Pons (tissue), 1 donor: Measurements from ENCODE around the gene B2M.
"Not testable (repeated sequence)": the region's sequence is repeated elsewhere in the genome, so short reads cannot be mapped to it uniquely, and the experiment has no call there.

ENCODE experiments used
- DNase-seq: peaks from one replicate; pipeline ENCODE4 v3.0.0-alpha.2; 2016; ENCODE audit warnings: low spot score

Gene B2M

DNA sequence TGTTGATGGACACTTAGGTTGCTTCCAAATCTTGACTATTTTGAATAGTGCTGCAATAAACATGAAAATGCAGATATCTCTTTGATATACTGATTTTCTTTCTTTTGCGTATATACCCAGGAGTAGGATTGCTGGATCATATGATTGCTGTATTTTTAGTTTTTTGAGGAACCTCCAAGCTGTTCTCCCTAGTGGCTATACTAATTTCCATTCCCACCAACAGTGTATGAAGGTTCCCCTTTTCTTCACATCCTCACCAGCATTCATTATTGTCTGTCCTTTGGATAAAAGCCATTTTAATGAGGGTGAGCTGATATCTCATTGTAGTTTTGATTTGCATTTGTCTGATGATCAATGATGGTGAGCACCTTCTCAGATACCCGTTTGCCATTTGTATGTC, 12.7 kb upstream of the B2M start:
- DNase-seq = no peak

GRCh38 chr15:44700676-44701075, 10.6 kb upstream of the B2M start:
- DNase-seq = not testable (repeated sequence)

DNA sequence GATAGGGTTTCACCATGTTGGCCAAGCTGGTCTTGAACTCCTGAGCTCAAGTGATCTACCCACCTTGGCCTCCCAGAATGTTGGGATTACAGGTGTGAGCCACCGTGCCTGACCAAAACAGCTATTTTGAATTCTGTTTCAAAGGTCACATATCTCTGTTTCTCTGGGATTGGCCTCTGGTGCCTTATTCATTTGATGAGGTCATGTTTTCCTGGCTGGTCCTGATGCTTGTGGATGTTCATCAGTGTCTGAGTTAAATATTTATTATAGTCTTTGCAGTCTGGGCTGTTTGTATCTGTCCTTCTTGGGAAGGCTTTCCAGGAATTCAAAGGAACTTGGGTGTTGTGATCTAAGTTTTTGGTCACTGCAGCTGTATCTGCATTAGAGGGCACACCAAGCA, 5.3 kb upstream of the B2M start:
- DNase-seq = no peak

- DNase-seq = no peak
Observed at GRCh38 chr15:44706401-44706800, 4.9 kb upstream of the B2M start.

DNA sequence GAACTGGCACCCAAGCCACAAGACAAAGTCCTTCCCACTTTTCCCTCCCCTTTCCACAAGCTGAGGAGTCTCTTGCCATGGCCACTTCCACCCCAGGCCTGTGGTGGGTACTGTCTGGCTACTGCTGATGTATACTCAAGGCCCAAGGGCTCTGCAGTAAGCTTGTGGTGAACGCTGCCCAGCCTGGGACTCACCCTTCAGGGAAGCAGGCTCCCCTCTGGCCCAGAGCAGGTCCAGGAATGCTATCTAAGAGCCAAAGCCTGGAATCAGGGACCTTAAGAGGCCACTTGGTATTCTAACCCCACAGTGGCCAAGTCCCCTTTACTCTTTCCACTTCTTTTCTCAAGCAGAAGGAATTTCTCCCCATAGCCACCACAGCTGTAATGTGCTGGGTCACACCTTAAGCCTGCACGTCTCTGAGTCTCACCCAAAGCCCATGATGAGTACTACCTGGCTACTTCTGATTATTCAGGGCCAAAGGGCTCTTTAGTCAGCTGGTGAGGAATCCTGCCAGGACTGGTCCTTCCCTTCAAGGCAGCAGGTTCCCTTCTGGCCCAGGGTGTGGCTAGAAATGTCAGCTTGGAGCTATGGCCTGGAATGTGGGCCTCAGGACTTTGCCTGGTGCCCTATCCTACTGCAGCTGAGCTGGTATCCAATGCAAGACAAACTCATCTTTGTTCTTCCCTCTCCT, 4.2 kb upstream of the B2M start:
- DNase-seq = no peak

GRCh38 chr15:44710236-44711095, 851 bp upstream of the B2M start:
- peak; percentile 69 for DNase-seq

DNA sequence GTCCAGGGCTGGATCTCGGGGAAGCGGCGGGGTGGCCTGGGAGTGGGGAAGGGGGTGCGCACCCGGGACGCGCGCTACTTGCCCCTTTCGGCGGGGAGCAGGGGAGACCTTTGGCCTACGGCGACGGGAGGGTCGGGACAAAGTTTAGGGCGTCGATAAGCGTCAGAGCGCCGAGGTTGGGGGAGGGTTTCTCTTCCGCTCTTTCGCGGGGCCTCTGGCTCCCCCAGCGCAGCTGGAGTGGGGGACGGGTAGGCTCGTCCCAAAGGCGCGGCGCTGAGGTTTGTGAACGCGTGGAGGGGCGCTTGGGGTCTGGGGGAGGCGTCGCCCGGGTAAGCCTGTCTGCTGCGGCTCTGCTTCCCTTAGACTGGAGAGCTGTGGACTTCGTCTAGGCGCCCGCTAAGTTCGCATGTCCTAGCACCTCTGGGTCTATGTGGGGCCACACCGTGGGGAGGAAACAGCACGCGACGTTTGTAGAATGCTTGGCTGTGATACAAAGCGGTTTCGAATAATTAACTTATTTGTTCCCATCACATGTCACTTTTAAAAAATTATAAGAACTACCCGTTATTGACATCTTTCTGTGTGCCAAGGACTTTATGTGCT, 527 bp downstream of the B2M start:
- peak; percentile 49 for DNase-seq

GRCh38 chr15:44712346-44713005, 1.2 kb downstream of the B2M start:
- DNase-seq = peak; percentile 82

DNA sequence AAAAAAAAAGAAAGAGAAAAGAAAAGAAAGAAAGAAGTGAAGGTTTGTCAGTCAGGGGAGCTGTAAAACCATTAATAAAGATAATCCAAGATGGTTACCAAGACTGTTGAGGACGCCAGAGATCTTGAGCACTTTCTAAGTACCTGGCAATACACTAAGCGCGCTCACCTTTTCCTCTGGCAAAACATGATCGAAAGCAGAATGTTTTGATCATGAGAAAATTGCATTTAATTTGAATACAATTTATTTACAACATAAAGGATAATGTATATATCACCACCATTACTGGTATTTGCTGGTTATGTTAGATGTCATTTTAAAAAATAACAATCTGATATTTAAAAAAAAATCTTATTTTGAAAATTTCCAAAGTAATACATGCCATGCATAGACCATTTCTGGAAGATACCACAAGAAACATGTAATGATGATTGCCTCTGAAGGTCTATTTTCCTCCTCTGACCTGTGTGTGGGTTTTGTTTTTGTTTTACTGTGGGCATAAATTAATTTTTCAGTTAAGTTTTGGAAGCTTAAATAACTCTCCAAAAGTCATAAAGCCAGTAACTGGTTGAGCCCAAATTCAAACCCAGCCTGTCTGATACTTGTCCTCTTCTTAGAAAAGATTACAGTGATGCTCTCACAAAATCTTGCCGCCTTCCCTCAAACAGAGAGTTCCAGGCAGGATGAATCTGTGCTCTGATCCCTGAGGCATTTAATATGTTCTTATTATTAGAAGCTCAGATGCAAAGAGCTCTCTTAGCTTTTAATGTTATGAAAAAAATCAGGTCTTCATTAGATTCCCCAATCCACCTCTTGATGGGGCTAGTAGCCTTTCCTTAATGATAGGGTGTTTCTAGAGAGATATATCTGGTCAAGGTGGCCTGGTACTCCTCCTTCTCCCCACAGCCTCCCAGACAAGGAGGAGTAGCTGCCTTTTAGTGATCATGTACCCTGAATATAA, 2.0 kb downstream of the B2M start:
- peak; percentile 66 for DNase-seq

DNA sequence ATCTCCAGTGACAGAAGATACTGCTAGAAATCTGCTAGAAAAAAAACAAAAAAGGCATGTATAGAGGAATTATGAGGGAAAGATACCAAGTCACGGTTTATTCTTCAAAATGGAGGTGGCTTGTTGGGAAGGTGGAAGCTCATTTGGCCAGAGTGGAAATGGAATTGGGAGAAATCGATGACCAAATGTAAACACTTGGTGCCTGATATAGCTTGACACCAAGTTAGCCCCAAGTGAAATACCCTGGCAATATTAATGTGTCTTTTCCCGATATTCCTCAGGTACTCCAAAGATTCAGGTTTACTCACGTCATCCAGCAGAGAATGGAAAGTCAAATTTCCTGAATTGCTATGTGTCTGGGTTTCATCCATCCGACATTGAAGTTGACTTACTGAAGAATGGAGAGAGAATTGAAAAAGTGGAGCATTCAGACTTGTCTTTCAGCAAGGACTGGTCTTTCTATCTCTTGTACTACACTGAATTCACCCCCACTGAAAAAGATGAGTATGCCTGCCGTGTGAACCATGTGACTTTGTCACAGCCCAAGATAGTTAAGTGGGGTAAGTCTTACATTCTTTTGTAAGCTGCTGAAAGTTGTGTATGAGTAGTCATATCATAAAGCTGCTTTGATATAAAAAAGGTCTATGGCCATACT, 4.0 kb downstream of the B2M start:
- no peak for DNase-seq

GRCh38 chr15:44715797-44716334, 4.5 kb downstream of the B2M start:
- no peak for DNase-seq

DNA sequence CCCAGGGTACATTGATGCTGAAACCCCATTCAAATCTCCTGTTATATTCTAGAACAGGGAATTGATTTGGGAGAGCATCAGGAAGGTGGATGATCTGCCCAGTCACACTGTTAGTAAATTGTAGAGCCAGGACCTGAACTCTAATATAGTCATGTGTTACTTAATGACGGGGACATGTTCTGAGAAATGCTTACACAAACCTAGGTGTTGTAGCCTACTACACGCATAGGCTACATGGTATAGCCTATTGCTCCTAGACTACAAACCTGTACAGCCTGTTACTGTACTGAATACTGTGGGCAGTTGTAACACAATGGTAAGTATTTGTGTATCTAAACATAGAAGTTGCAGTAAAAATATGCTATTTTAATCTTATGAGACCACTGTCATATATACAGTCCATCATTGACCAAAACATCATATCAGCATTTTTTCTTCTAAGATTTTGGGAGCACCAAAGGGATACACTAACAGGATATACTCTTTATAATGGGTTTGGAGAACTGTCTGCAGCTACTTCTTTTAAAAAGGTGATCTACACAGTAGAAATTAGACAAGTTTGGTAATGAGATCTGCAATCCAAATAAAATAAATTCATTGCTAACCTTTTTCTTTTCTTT, 5.8 kb downstream of the B2M start:
- DNase-seq = no peak

- DNase-seq = no peak
Observed at GRCh38 chr15:44718180-44718926, 7.0 kb downstream of the B2M start.

DNA sequence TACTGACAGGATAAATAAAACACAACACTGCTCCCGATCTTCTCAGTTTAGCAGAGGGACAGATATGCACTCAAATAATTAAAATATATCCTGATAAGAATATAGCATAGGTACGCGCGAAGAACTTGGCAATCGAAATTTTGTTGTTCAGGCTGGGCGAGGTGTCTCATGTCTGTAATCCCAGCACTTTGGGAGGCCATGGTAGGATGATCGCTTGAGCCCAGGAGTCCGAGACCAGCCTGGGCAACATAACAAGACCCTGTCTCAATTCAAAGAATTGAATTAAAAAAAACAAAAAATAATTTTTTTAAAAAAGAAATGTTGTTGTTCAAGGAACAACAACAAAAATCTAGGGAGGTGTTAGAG, 7.6 kb downstream of the B2M start:
- no peak for DNase-seq

DNA sequence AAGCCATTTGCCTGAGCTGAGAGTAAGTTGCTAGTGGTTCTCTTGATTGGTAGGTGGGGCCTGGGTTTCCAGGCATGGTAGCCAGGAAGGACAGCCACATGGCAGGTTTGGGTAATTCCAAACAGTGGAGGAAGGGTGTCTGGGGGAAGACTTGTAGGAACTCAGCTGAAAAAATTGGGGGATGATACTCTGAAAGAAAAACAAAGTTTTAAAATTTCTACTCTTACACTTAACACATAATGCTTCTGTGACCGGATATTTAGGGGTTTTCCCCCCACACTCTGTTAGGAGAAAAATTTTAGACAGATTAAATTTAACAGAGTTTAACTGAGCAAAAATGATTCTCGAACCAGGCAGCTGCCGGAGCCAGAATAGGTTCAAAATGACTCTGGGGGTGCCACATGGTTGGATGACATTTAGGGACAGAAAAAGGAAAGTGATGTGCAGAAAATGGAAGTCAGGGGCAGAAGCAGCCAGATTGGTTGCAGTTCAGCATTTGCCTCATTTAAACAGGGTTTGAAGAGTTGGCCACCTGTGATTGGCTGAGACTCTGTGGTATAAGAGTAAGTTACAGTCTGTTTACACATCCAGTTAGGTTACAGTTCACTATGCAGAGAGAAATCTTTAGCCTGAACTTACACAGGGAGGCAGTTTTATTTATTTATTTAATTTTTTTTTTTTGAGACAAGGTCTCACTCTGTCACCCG, 8.1 kb downstream of the B2M start:
- no peak for DNase-seq

DNA sequence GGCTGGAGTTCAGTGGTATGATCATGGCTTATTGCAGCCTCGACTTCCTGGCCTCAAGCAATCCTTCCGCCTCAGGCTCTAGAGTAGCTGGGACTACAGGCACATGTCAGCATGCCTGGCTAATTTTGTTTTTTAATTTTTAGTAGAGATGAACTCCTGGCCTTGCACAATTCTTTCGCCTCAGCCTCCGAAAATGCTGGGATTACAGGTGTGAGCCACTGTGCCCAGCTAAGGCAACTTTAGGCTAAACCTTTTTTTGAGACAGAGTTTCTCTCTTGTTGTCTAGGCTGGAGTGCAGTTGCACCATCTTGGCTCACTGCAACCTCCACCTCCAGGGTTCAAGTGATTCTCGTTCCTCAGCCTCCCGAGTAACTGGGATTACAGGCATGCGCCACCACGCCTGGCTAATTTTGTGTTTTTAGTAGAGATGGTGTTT, 8.7 kb downstream of the B2M start:
- not testable (repeated sequence) for DNase-seq

DNA sequence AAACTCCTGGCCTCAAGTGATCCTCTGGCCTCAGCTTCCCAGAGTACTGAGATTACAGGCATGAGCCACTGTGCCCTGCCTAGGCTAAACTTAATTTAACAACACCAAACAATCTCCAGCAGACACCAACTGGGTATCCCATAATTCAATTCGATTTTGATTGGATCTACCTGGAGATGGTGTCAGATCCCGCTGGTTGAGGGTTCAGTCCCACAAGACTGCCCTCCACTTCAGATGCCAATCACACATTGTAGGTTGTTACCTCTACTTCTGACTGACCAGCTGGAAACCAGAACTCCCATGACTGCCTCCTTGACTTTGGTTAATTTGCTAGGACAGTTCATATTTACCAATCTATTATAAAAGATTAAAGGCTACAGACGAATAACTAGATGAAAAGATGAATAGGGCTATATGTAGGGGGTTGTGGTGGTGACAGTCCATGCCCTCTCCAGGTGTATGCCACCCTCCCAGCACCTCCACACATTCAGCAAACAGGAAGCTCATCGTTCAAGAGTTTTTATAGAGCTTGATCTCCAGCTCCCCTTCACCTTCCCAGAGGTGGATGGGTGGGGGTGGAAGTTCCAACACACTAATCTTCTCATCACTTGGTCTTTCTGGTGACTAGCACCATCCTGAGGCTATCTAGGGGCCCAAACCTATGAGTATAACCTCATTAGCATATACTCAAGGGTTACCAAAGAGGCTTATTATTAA, 9.3 kb downstream of the B2M start:
- no peak for DNase-seq

- DNase-seq = no peak
Observed at GRCh38 chr15:44722011-44722410, 10.7 kb downstream of the B2M start.
